VCaP (cell line): ENCODE data around the gene ISL2.

Experiments used
- H3K27ac ChIP-seq: fragments of 450-650 bp; 2 replicates; pipeline ENCODE4 v1.5.1; 2017
- CTCF ChIP-seq: fragments of 450-650 bp; conservative IDR thresholded peaks from 2 replicates; pipeline ENCODE4 v1.5.1; 2017; ENCODE audit warnings: mild to moderate bottlenecking, moderate library complexity

Gene ISL2

GRCh38 chr15:76340803-76341365 lies 4.3 kb downstream of the ISL2 start:
- no peak overlapping the region for H3K27ac ChIP-seq
- no peak for TF ChIP-seq CTCF

GRCh38 chr15:76341366-76342057 lies 4.9 kb downstream of the ISL2 start:
- no peak overlapping the region for H3K27ac ChIP-seq
- TF ChIP-seq CTCF: no peak

GRCh38 chr15:76342058-76342381 lies 5.4 kb downstream of the ISL2 start:
- H3K27ac ChIP-seq: no peak overlapping the region
- no peak for TF ChIP-seq CTCF

- no peak overlapping the region for H3K27ac ChIP-seq
- TF ChIP-seq CTCF: no peak
Observed at GRCh38 chr15:76342382-76343201, 6.0 kb downstream of the ISL2 start.

DNA sequence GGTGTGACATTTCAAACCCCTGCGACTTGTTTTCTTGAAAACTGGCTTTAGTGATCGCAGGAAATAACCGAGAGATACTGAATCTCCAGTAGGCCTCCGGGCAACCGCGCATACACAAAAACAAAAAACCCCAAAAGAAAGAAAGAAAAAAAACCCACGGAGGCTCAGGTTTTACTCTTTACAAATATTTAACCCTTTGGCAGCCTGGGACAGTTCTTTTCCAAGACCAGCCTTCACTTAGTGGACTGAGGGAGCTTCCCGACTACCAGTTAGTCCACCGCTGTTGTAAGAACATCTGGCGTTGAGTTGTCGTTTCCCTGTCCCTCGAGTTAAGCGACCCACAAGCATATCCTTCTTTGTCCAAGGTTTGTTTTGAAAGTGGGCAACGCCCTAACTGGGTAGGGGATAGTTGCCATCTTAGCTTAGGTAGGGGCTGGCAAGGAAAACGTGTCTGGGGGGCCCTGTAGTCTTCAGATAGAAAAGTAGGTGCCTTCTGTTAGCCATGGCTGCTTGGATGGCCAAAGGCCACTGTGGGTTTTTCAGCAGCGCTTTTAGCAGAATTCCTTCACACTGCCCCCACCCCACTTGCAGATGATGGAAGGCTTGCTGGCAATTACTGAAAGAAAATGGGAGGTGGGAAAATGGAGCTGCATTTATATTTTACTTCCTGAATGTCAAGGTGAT lies 6.9 kb downstream of the ISL2 start:
- TF ChIP-seq CTCF: no peak
- H3K27ac ChIP-seq: no peak overlapping the region

DNA sequence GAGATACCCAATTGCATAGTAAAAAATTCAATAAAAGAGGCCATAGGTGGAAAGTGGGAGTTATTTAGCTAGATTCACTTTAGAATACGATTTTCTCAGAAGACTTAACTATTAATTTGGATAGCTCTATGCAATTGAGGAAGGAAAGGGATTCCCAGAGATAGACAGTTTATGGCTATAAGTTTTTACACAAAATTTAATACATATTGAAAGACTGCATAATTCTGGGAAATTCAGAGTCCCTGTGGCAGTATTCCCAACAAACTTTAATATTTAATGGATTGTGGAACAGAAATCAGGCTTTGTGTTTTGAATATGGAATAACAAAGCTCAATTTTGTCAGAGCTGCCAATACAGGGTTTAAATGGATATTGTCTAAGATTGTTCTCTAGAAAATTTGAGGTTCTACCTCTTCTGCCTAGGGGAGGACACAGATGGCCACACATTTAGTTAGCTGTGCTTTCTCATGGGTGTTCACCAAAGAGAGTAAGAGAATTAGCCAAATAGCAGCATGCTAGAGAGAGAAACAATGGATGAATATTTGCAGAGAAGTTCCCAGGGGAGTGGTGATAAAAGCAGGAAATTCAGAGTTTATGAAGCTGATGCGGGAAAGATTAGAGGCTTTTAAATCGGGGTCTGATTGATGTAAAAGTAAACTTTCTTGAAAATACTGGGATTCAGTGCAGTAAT lies 8.5 kb downstream of the ISL2 start:
- no peak for TF ChIP-seq CTCF
- H3K27ac ChIP-seq: no peak overlapping the region

GRCh38 chr15:76345583-76345879 lies 9.0 kb downstream of the ISL2 start:
- no peak for TF ChIP-seq CTCF
- H3K27ac ChIP-seq: no peak overlapping the region
